LNCaP clone FGC (cell line): ENCODE data around the gene SPRED1.
"Not testable (repeated sequence)": the region's sequence is repeated elsewhere in the genome, so short reads cannot be mapped to it uniquely, and the experiment has no call there.

Experiments
- DNase-seq: peaks from one replicate; pipeline ENCODE4 v3.0.0-alpha.2; 2011; ENCODE audit warnings: low read depth
- H3K4me3 ChIP-seq: 2 replicates; pipeline ENCODE4 v1.5.1; 2011; ENCODE audit warnings: mild to moderate bottlenecking, low read depth, low read length, control low read depth
- CTCF ChIP-seq: IDR thresholded peaks from 2 replicates; pipeline ENCODE4 v1.5.1; 2012; ENCODE audit warnings: mild to moderate bottlenecking; ENCODE audit not compliant: control insufficient read depth, insufficient read depth; ENCODE audit errors: extremely low read depth

Gene SPRED1

GRCh38 chr15:38263251-38263650, 10.6 kb downstream of the SPRED1 start:
- H3K4me3 ChIP-seq = no peak overlapping the region
- DNase-seq = no peak
- no peak for TF ChIP-seq CTCF

DNA sequence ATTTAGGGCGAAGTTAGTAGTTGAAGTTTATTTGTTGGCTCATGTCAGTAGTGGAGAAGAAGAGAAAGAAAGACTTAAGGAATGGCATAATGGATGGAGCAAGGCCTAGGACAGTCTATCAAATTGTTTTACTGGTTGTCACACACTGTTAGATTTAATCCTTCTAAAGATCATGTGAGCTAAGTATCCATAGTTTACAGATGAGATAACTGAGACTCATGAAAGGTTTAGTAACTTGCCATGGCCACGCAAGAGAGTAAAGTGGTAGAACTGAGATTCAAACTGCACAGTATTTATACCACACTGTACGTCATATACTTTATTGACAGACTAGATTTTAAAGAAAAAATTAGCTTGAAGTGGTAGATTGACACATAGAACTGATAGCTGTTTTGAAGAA, 11.4 kb downstream of the SPRED1 start:
- TF ChIP-seq CTCF = no peak
- no peak overlapping the region for H3K4me3 ChIP-seq
- DNase-seq = no peak

DNA sequence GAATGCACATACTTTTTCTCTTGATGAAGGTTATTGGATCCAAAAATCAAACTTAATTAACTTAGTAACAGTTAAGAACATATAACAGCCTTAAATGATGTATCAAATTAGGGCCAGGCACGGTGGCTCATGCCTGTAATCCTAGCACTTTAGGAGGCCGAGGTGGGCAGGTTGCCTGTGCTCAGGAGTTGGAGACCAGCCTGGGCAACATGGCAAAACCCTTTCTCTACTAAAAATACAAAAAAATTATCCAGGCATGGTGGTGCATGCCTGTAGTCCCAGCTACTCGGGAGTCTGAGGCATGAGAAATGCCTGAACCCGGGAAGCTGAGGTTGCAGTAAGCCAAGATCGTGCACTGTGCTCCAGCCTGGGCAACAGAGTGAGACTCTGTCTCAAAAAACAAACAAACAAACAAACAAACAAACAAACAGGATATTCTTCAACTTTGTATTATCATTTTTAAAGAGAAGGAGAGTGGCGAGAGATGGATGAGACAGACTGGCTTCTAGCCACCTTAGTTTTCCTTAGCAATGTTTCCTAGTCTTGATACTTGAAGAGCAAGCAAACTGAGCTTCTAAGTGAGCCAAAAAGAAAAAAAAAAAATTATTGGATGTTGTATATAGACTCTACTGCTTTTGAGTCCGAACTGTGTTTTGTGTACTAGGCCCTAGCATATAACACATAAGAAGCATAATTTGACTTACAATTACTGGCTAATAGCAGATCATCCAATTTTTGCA, 13.8 kb downstream of the SPRED1 start:
- peak; percentile 25 for DNase-seq
- no peak overlapping the region for H3K4me3 ChIP-seq
- no peak for TF ChIP-seq CTCF

- no peak for TF ChIP-seq CTCF
- no peak for DNase-seq
Measured at GRCh38 chr15:38267421-38268022, 14.9 kb downstream of the SPRED1 start.

DNA sequence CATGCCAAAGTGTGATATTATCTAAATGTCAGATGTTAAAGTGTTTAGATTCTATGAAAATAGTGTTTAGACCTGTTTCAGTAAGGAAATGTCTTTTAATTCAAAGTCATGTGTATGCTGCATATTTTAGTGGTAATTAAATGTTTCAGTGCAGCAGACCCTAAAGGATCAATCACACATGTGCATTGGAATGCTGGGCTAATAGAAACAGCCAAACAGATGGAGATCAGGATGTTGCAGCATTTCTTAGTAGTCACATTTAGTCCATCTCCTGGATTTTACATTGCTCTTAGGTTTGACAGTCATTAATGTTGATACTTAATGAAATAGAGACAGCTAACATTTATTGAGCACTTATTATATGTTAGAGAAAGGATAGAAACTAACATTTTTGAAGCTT, 18.5 kb downstream of the SPRED1 start:
- no peak for DNase-seq
- H3K4me3 ChIP-seq = no peak overlapping the region
- no peak for TF ChIP-seq CTCF

More at GRCh38 chr15:38267421-38268022, 14.9 kb downstream of the SPRED1 start:
- H3K4me3 ChIP-seq = no peak overlapping the region

DNA sequence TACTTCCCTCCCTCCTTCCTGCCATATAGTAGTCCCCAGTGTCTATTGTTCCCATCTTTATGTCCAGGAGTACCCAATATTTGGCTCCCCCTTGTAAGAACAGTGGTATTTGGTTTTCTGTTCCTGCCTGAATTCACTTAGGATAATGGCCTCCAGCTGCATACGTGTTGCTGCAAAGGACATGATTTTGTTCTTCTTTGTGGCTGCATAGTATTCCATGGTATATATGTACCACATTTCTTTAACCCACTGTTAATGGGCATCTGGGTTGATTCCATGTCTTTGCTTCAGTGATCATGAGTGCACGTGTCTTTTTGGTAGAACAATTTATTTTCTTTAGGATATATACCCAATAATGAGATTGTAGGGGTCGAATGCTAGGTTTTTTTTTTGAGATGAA, 19.3 kb downstream of the SPRED1 start:
- H3K4me3 ChIP-seq = no peak overlapping the region
- no peak for TF ChIP-seq CTCF
- DNase-seq = no peak

- not testable (repeated sequence) for DNase-seq, H3K4me3 ChIP-seq
Measured at GRCh38 chr15:38272431-38272830, 19.8 kb downstream of the SPRED1 start.
